HG03442 (cell line): ENCODE measurements around the gene DNAH9.

Source experiments
- ATAC-seq: cut with Tn5 transposase; IDR thresholded peaks from one replicate; pipeline ENCODE4 v1.9.1; 2021; ENCODE audit warnings: mild to moderate bottlenecking, moderate library complexity; ENCODE audit not compliant: unreplicated experiment

Gene DNAH9

GRCh38 chr17:11610999-11611566 is 12.8 kb downstream of the DNAH9 start:
- ATAC-seq: no peak

DNA sequence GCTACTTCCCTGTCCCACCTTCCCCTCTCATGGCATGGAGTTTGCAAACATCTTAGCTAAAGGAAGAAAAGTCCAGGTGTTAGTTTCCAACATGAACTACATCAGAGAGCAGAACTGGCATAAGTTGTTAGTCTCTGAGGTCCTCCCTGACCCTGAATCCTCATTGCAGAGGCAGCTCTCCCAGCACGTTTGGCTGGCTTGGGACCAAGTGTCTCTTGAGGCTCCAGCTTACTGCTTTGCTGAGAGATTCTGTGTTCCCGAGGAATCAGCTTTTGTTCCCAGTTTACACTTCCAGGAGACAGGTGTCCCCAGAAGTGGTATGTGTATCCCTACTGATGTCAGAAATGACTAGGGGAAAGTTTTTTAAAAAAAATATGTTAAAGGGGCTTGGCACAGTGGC is 14.7 kb downstream of the DNAH9 start:
- ATAC-seq: no peak

GRCh38 chr17:11618861-11619566 is 20.7 kb downstream of the DNAH9 start:
- no peak for ATAC-seq

DNA sequence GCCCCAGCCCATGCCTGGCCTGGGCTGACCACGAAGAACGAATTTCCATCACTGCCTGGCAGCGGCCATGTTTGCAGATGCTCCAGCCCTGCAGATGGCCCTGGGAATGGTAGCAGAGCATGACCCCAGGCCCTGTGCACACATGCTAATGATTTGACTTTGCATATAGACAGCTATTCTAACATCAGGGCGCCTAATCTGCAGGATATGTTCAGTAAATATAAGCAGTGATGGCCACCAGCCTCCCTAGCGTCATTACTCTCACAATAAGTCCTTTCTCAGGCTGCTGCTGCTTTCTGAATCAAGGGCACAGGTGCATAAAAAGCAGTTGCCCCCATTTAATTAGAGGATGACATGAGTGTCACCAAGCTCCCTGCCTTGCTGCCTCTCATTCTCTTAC is 24.2 kb downstream of the DNAH9 start:
- ATAC-seq: no peak

GRCh38 chr17:11624976-11625375 is 26.7 kb downstream of the DNAH9 start:
- no peak for ATAC-seq

DNA sequence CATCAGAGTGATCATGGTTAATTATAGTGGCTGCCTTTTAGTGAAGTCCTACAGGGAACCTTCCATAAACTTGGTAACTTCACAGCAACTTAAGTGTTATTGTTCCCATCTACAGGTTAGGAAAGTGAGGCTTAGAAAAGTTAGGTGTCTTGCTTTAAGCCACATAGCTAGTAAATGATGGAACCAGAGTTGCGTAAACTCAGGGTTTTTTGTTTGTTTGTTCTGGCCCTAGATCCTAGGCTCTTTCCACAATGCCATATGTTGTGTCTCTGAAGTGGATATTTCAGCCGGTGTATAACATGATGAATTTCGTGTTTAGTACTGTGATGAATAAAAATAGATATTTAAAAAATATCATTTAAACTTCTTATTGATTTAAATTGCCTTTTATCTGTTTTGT is 27.6 kb downstream of the DNAH9 start:
- no peak for ATAC-seq

- no peak for ATAC-seq
These were observed 29.2 kb downstream of the DNAH9 start for GRCh38 chr17:11627301-11627940.

DNA sequence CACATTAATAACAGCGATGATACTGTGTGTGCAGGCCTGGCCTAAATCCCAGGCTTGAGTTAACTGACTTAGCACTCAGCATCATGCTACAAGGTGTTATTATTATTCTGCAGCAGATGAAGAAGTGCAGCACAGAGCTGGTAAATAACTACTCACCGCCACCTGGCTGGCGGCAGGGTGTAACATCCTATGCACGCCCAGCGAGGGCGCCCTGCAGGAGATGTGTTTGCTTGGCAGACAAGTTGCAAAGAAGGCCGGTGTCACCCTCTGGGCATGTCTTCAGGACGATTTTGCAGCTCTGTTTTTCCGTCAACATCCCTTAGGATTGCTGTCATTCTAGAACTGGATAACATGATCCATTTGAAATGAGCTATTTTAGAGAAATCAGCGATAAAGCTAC is 30.1 kb downstream of the DNAH9 start:
- no peak for ATAC-seq

GRCh38 chr17:11628831-11629230 is 30.6 kb downstream of the DNAH9 start:
- ATAC-seq: no peak

DNA sequence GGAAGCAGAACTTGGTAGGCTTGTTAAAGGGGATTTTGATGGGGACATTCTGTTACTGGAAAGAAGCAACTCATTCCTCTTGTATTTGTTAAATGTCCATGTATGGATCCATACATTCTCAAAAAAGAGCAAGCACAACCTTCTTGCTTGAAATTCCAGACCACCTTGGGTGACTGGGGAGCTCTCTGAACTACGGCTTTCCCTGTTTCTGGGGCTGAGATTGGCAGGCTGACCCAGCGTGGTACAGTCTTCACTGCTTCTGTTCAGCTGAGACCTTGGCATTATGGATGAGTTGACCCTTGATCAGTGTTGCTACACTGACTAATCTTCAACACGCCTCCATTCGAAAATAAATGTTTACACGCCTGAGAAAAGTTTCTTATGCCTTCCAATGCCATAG is 38.5 kb downstream of the DNAH9 start:
- ATAC-seq: no peak

DNA sequence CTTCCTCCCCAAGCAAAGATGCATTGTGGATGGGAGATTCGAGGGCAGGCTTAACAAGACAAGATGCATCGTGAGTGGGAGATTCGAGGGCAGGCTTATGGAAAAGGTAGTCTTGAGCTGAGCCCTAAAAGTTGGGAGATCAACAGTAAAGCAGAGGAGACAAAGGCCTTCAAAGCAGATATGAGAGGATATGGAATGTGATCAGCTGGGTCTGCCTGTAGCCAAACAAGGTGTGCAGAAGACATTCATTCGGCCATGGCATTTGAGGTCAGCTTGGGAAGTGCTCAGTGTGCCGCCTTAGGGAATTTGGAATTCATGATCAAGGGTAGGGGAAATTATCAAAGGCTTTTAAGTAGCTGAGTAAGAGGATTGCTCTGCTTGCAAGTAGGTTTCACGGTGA is 39.5 kb downstream of the DNAH9 start:
- ATAC-seq: no peak

DNA sequence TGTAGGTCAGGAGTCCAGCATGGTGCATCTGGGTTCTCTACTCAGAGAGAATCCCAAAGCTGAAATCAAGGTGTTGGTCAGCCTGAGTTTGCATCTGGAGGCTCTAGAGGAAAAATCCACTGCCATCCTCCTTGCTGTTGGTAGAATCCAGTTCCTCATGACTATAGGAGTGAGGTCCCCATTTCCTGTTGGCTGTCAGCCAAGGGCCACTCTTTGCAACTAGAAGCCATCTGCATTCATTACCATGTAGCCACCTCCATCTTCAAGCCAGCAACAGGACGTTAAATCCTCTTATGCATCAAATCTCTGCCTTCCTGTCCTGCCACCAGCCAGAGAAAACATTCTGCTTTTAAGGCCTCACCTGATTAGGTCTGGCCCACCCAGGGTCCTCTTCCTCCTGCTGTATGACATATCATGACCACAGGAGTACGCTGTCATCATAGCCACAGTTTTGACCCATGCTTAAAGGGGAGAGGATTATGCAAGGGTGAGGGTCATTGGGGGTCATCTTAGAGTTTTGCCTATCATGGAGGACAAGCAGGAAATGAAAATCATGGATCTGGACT is 40.5 kb downstream of the DNAH9 start:
- ATAC-seq: no peak

DNA sequence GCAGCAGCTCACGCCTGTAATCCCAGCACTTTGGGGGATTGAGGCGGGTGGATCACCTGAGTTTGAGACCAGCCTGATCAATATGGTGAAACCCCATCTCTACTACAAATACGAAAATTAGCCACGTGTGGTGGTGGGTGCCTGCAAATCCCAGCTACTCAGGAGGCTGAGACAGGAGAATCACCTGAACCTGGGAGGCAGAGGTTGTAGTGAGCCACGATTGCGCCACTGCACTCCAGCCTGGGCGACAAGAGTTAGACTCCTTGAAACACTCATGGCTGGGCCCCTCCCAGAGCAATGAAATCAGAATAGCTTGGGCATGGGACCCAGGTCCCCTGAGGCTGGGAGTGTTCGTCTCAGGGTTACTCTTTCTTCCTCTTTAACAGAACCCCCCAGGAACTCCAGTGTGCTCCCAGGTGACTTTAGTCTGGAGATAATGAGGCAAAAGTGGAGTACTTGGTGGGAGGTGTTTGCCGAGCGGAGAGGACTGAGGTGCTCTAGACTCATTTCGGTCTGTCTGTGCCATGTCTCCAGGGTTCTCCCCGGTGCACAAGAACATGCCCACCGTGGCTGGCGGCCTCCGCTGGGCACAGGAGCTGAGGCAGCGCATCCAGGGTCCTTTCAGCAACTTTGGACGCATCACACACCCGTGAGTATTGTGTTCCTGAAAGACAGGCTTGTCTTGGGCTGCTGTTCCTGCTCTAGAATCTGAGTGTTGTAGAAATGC is 41.6 kb downstream of the DNAH9 start:
- ATAC-seq: no peak

DNA sequence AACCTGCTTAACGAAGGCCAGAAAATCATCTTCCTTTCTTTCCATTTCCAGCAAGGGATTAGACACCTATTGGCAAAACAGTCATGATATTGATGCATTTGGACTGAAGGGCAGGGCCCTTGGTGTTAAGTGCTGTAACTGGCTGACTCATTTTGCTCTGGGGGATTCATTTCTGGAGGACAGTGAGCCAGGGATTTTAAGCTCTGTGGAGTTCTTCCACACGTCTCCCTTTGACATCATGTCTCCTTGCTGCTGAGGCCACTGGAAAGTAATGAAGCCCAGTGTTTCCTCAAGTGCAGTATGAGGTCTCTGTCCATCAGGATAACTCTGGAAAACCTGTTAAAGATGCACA is 42.2 kb downstream of the DNAH9 start:
- ATAC-seq: no peak

DNA sequence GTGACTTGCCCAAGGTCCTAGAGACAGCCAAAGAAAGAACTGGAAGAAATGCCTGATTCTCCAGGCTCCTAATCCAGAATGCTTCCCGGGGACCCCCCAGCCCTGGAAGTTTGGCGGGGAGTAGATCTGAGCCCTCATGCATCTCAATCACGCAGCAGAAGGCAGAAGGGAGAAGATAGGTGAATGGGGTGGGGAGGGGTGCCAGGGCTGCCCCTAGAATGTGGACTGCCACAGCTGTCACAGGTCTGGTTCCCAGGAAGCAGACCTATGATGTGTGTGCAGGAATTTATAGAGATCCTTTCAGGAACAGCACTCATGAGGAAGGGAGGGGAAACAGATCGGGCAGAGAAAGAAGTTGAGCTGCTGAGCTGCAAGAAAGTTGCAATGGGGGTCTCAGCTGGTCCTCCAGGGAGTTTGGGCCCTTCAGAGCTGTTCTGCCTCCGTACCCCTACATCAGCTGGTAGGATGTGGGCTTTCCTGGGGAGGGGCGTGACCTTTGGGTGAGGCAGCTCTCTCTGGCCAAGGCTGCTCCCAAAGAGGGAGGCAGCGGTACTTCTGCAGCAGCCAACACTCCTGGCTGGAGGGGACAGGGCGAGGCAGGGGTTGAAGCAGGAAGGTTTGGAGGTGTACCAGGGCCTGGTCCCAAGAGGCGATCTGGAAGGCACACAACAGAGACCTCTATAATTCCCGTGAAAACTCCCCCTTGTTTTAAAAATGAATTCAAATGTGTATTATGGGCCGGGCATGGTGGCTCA is 43.4 kb downstream of the DNAH9 start:
- ATAC-seq: no peak

GRCh38 chr17:11642655-11643054 is 44.4 kb downstream of the DNAH9 start:
- no peak for ATAC-seq

GRCh38 chr17:11643851-11644250 is 45.6 kb downstream of the DNAH9 start:
- ATAC-seq: no peak

DNA sequence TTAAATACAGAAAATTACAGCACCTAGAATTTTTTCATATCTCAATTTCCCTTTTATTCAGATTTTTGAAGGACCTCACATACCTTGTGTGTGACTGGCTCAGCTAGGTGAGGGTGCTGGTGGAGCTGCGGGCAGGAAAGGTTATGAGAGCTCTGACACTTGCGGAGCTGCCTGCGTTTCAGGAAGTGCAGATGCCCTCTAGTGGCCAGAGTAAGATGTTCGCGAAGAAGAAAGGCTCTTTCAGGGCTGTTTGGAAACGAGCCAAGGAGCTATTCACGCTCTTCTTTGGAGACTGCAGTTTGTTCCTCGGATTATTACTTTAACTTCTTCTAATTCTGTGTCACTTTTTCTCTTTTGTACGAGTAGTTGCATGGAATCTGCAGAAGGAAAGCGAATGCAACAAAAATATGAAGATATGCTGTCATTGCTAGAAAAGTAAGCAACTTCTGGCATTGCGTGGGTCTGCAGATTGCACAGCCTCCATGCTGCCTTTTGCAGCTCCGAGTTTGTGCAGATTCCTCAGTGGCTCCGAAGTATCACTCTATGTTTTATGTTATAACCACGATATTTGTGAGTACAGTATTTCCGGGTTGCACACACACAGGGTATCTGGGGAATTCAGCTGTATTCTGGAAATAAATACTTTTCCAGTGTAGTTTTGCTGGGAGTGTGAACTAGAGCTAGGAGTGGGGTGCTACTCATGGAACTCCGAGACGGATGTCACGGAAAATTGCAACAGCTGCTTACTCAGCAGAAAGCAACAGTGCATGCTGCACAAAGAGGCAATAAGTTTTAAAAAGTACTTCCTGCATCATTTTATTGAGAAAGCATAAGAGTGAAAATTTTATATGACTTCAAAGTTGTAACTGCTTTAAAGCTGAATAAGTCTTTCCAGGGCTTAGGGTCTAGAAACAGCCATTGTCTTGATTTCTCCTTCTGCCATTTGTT is 46.3 kb downstream of the DNAH9 start:
- no peak for ATAC-seq

DNA sequence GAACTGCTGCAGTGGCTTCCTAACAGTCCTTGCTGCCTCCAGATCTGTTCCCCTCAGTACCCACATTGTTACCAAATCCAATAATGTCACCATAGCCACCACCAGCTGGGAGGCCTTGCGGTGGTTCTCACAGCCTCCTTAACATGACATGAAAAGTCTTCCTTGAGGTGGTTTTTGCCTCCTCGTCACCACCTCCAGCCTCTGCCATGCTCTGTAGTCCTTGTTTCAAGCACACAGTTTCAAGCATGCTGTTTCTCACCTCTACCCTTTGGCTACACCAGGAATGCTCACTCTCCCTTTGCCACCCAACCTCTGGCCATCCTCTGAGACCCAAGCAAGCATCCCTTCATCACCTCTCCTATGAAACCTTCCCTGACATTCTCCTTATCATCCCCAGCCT is 47.2 kb downstream of the DNAH9 start:
- ATAC-seq: no peak

DNA sequence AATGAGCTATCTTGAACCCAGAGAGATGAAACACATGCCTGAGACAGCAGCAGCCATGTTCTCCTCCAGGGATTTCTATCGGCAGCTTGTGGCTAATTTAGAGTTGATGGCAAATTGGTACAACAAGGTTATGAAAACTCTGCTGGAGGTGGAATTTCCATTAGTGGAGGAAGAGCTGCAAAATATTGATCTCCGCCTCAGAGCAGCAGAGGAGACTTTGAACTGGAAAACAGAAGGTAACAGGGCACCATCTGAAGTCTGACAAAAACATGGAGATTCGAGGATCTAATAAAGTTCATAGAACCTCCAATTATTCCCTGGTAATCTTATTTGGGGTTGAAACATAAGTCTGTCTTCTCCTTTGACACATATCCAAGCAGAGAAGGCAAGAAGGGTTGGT is 52.8 kb downstream of the DNAH9 start:
- ATAC-seq: no peak
